NCI-H345 treated with DMSO at 0.1 percent for 48 hours (cell line): ENCODE measurements around the gene RAD18.

Source experiments
- DNase-seq: peaks from one replicate; lab custom pipeline; 2025; ENCODE audit not compliant: unreplicated experiment; lab: John Stamatoyannopoulos, UW

RAD18 gene

DNA sequence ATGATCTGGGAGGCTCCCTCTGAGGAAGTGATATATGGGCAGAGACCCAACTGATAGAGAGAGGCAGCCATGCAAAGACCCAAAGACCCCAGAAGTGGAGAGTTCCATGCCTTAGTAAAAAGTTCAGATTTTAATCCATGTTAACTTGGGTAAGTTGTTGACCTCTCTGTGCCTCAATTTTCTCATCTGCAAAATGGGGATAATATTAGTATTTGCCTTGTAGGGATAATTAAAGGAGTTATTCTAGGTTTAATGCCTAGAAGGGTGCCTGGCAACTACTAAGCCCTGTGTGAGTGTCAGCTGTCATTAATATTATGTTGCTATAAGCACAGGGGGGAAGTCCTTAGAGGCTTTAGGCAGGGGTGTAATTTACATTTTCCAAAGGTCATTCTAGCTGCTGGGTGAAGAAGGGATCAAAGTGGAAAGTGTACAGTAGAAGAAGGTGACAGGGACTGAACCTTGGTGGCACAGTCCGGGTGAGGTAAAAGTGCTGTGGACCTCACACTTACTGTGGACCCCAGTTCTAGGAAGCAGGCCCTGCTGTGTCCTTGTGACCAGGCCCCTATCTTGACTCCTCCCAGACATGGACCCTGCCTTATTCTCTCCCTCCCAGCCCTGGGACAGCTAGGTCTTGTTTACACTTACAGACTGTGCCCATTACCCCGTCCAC, 3.0 kb upstream of the RAD18 start:
- DNase-seq, result no peak

DNA sequence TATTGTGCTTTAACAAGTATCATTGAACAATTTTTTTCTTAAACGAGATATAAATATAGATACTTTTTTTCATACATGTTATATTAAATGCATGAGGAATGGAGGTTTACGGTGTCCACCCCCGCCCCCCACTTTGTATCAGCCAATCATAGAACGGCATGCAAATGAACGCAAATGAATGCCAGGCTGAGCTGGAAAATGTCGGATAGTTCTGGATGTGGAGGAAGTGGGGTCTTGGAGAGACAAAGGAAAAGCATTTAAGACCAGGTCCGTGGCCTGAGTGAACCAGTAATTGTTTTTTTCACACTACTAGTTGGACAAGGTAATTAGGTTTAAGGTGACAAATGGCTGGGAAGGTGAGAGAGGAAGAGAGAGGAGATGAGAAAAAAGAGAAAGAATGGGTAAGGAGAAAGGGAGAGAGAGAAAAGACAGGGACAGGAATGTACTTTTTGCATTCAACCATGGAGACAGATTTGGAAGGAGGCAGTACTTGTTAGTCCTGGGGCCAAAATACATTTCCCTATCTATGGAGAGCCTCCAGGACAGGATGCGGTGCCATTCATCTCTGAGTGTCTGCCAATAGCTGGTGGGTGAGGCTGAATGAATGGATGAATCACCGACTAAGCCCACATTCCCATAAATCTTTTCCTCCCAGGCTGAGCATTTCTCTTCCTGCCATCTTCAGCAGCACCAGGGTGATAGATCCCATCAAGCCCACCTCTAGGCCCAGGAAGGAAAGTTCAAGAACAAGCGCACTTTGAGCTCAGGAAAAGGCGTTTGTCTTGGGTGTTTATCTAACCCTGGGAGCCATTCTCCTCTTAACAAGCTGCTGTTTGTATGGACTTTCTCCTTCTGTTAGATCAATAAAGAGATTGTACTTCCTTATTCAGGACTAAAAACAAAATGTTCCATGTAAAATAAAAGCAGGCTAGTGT, 1.4 kb upstream of the RAD18 start:
- DNase-seq, result no peak

DNA sequence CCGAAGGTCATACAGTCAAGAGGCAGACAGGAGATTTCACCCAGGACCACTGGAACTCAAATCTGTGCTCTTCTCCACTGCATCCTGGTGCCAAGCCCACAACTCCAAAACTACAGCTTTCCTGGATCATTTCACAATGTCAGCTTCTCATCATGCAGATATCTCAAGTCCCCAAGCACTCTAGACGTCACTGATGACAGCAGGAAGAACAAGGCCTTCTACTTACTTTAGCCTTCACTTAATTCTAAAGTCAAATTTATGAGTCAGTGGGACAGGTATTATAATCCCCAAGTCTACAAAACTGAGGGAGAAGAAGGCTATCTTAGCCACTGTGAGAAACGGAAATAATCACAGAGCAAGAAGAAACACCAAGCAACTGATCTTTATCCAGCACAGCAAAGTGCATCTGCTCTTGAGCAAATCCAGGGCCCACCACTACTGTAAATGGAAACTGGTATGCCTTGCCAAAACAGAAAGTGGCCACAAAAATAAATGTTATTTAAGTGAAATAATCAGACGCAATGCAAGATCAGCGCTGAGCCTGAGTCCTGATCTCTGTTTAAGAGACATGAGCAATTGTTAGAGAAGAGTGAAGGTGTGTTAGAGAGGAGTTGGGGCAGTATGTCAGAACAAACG, 928 bp downstream of the RAD18 start:
- DNase-seq, result no peak

DNA sequence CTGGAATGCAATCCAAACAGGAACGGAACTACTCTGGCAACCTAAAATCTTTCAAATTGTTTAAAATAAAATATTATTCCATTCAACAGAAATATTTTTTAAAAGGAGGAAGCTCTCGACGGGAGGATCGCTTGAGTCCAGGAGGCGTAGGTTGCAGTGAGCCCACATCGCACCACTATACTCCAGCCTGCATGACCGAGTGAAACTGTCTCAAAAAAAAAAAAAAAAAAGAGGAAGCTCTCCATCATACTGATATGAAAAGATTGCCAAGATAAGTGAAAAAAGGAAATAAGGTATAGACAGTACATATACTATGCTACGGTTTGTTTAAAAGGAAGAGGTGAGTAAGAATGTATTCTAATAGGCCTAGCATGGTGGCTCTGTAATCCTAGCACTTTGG, 3.6 kb downstream of the RAD18 start:
- DNase-seq, result no peak

DNA sequence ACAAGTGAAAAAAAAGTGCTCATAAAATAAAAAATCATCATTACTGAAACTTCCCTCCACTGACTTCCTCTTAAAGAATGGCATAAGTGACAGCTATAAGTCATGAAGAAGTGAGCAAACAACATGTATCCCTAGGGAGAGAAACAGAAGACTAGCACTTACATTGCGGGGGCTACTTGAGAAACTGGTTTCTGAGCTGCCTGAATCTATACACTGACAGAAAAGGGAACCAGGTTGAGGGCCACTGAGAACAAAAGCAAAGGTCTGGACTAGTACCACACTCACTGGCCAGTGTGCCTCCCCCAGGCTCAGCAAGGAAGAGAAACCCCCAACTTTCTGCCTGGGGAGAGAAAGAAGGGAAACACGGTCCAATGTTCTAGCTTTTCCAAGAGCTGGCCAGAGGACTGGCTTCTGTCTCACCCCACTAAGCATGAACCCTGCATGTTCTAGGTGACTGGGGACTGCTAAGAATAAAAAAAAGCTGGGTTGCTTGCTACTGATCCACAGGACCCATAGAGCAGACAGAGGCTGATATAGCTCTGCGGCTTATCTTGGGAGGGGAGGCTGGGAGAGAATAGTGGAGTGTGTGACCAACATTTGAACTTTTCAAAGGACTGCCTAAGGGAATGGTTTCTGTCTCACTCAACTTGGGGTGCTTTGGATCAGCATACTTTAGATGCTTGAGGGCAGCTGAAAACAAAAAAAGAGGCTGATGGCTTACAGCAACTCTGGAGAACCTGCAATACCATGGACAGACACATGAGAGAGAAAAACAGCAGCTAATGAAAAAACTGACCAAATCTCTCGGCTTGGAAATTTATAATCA, 8.1 kb downstream of the RAD18 start:
- no peak for DNase-seq

DNA sequence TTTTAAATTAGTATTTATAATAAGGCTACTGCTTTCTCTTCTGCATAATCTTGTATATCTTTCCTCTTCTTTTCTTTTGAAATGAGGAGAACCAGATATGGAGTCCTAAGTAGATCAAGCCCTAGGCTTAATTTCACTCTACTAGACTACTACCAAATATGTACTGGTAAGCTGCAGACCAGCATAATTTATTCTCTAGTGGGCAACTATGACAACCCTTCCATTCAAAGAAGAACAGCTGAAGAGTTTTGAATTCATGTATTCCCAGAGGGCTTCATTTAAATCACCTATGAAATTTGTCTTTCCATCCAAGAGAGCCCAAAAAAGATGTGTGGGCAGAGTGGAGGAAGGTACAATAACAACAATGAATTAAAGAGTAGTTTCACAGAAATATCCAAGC, 10.0 kb downstream of the RAD18 start:
- DNase-seq, result no peak

DNA sequence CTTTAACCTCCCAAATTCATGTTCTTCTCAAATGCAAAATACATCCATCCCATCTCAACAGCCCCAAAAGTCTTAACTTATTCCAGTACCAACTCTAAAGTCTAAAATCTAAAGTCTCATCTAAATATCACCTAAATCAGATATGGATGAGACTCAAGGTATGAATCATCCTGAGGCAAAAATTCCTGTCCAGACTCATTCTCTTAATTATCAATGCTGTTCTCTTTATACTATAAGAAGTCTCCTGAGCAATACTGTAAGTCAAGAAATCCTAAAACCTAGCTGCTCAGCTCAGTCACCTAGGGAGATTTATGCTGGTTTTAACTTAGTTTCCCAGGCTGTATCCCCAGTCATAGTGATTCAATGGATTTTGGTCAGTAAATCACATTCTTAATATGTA, 11.1 kb downstream of the RAD18 start:
- no peak for DNase-seq

DNA sequence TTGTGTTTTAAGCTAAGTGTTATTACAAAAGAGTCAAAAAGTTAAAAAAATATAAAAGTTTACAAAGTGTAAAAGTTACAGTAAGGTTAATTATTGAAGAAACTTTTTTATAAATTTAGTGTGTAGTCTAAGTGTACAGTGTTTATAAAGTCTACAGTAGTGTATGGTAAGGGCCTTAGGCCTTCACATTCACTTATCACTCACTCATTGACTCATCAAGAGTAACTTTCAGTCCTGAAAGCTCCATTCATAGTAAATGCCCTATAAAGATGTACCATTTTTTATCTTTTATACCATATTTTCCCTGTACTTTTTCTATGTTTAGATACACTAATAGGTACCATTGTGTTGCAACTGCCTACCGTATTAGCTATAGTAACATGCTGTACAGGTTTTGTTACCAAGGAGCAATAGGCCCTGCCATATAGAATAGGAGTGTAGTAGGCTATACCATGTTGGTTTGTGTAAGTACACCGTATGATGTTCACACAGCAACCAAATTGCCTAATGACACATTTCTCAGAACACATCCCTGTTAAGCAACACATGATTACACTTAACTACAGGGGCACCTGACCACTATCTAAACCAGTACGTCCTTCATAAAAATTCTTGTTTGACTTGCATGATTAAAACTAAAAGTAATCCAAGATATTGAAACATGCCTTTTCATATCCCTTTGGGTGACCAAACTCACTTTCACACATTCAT, 17.2 kb downstream of the RAD18 start:
- DNase-seq, result no peak

DNA sequence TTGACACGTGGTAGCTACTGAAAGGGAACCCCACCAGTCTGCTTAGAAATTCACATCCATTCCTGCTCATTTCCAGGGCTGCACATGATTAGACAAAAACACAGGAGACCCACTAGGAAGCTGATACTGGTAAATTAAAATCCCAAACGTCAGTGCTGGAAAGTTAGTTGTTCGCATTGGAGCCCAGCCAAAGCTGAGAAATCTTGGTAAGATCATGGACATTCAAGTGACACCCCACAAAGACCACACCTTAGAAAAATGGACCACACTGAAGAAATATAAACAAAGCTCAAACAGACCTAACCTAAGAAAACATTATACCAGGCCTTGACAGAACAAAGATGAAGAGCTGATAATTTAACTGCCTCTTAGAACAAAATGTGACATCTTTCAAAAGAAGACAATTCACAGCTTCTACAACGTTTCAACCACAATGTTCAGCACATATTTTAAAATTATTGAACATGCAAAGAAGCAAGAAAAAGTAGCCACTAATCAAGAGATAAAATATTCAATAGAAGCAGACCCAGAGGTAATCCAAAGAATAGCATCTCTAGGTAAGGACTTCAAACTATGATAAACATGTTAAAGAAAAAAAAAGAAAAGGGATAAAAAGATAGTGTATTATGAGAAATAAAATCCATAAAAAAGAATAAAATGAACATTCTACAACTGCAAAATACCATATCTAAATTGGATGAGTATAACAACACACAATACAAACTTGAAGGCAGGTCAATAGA, 20.4 kb downstream of the RAD18 start:
- no peak for DNase-seq

DNA sequence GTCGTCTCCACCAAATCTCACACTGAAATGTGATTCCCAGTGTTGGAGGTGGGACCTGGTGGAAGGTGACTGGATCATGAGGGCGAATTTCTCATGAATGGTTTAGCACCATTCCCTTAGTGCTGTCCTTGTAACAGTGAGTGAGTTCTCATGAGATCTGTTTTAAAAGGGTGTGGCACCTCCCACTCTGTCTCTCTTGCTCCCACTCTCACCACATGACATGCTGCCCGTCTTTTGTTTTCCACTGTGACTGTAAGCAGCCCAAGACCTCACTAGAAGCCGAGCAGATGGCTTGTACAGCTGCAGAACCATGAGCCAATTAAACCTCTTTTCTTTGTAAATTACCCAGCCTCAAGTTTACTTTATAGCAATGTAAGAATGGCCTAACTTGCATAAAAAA, 21.2 kb downstream of the RAD18 start:
- no peak for DNase-seq

DNA sequence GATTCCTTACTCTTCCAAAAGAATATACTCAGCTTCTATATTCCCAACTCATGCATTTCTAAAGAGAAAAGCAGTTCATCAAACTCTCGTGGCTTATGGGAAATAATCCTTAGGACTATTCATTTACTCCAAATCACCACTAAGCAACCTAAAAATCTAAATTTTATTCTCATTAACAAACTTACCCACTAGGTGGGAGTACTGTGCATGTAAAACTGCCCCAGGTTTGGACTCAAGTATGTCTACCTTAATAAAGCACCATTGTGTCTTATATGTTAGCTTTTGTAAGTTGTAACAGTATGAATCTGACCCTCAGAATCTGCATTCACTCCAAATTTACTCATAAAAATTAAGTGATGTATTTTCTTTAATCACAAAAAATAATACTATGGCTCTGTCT, 25.3 kb downstream of the RAD18 start:
- DNase-seq, result no peak

DNA sequence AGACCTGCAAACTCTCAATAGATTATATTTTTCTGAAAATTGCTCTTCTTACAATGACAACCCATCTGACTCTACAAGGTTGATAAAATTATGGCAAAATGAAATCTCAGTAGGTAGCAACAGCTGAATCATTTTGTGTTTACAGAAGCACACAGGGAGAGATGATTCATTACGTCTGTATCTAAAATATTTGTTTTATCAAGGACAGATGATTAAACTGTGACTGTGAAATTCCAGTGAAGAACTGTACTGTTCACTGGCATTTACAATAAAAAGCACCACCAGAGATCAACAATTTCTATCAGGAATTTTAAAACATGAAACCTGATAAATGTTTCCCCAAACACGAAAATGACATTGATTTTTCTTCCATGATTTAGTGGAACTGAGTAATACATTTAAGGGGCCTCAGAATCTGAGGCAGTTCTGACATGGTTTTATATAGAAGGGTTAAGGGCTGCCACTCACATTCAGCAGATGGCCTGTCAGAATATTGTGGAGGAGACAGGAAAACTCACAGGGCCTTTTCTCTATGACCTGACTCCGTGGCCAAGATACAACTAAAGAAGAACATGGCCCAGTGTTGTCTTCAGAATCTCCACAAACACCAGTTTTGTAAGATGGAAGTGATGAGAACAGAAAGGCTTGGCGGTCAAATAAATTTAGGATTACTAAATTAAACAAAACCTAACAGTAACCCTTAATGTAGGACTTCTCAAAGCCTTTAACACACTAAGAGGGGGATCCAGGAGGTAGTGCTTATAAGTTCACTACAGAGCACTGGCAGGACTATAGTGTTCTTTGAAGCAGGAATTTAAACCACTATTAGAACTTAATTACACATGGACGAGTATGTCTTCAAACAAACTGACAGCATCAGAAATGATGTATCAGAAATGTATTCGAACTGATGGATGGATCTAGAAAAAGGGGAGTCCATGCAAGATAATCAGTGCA, 25.9 kb downstream of the RAD18 start:
- no peak for DNase-seq

DNA sequence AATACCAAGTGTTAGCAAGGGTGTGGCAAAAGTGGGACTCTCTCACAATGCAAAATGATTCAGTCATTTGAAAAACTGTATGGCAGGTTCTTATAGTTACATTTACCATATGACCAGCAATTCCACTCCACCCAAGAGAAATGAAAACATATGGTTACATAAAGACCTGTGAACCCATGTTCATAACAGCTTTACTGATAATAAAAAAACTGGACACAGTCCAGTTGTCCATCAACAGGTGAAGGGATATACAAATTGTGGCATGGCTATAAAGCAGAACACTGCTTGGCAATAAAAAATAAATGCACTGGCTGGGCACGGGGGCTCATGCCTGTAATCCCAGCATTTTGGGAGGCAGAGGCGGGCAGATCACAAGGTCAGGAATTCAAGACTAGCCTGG, 30.8 kb downstream of the RAD18 start:
- no peak for DNase-seq

DNA sequence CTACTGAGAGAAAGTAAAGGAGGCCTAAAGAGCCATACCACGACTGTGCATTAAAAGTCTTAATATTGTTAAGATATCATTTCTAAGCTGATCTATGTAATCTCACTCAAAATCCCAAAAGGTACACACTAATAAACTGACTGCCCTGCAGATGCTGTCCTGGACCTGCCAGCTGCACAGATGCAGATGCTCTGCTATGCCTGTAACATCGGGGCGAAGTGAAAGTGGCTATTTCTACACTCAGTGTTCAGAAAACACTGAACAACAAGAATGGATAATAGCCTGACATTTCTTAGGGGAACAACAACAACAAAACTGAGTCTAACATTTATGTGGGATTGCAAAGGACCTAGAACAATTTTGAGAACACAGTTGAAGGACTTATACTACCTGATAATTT, 31.9 kb downstream of the RAD18 start:
- DNase-seq, result no peak

DNA sequence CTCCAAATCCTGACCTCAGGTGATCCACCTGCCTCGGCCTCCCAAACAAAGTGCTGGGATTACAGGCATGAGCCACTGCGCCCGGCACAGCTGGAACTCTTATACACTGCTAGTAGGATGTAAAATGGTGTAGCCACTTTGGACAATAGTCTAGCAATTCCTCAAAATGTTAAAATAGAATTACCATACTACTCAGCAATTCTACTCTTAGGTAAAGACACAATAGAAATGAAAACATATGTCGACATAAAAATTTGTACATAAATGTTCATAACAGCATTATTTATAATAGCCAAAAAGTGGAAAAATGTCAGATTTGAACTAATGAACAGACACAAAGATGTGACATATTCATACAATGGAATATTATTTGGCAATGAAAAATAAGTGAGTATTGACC, 33.4 kb downstream of the RAD18 start:
- DNase-seq, result no peak

DNA sequence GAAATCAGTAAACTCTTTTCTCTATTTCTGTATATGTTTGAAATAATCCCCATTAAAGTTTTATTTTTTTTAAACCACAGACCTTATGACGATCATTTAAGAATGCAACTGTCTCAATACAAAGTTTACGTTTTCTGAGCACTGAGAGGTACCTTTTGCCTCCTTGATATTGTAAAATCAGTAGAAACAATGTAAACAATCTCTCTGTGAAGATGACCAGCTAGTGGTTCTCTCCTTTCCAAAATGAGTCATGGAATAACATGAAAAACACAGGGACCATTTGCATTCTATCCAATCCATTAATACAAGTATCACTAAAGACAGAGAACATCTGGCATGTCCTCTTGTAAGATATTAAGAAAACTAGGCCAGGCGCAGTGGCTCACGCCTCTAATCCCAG, 48.8 kb downstream of the RAD18 start:
- no peak for DNase-seq

DNA sequence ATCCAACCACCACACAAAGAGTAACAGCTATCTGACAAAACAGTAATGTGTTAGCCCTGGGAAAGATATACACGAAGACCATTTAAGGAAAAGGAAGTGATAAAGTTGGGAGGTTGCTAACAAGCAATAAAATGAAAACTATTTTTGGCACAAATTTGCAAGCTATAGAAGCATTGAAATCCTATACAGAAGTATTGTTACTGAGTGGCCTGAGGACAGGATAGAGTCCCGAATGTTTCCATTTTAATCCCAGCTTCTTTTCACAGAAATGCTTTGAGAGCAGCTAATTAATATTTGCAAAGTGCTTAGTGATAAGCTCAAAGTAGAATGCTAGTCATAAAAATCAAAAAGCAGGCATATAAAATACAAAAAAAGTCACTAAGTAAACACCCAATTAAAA, 51.5 kb downstream of the RAD18 start:
- DNase-seq, result no peak

DNA sequence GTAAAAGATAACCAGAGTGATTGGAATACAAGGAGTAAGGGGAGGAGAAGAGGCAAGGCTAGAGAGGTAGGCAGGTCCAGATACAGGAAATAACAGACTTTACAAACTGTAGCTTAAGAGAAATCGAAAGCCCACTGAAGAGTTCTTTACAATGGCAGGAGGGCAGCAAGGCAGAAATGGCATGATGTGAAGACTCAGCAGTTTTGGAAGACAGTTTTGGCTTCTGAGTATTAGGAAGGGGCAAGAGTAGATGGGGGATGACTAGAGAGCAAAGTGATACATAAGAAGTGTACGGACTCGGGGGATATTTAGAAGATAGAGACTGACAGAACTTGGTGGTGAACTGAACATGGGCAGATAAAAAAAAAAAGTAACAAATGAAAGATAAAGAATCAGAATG, 54.1 kb downstream of the RAD18 start:
- no peak for DNase-seq

DNA sequence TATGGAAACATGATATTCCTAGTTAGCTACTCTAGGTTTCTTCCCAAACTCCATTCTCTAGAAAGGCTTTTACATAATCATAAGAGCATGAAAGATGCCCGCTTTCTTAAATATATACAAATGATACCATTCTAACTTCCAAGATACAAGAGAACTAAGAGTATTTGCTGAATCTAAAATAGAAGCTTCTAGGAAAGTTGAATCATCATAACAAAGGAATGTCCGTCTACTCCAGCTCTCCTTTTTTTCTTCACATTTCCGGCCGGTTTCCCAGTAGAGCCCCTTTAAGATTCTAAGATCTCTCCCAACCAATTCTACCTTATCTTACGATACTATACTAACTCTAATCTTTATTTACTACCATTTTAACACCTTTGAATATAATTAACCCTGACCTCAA, 60.1 kb downstream of the RAD18 start:
- DNase-seq, result no peak
